ENCODE data around the gene CRIP1.

CRIP1 gene

GRCh38 chr14:105495101-105495989 lies 8.7 kb downstream of the CRIP1 start:
- DNase-seq = no peak

- DNase-seq = no peak
These were observed 9.5 kb downstream of the CRIP1 start for GRCh38 chr14:105495990-105496830.

GRCh38 chr14:105496831-105497591 lies 10.3 kb downstream of the CRIP1 start:
- no peak for DNase-seq

- no peak for DNase-seq
These were observed 11.2 kb downstream of the CRIP1 start for GRCh38 chr14:105497671-105498429.

GRCh38 chr14:105498430-105499255 lies 12.0 kb downstream of the CRIP1 start:
- no peak for DNase-seq

GRCh38 chr14:105499256-105500035 lies 12.8 kb downstream of the CRIP1 start:
- no peak for DNase-seq

GRCh38 chr14:105500036-105500725 lies 13.5 kb downstream of the CRIP1 start:
- DNase-seq = no peak

GRCh38 chr14:105500726-105501101 lies 14.0 kb downstream of the CRIP1 start:
- no peak for DNase-seq

- no peak for DNase-seq
These were observed 15.0 kb downstream of the CRIP1 start for GRCh38 chr14:105501504-105502291.

- no peak for DNase-seq
These were observed 16.0 kb downstream of the CRIP1 start for GRCh38 chr14:105502446-105503295.

- DNase-seq = no peak
These were observed 16.6 kb downstream of the CRIP1 start for GRCh38 chr14:105503296-105503640.

GRCh38 chr14:105503935-105504692 lies 17.4 kb downstream of the CRIP1 start:
- DNase-seq = no peak

GRCh38 chr14:105505101-105505500 lies 18.4 kb downstream of the CRIP1 start:
- DNase-seq = no peak

GRCh38 chr14:105507247-105507646 lies 20.6 kb downstream of the CRIP1 start:
- DNase-seq = no peak

- DNase-seq = no peak
These were observed 21.4 kb downstream of the CRIP1 start for GRCh38 chr14:105508069-105508468.

- no peak for DNase-seq
These were observed 21.9 kb downstream of the CRIP1 start for GRCh38 chr14:105508601-105509000.

GRCh38 chr14:105517096-105517495 lies 30.4 kb downstream of the CRIP1 start:
- no peak for DNase-seq

Data from NCI-H1694 treated with DMSO at 0.1 percent for 48 hours (cell line).